Spinal cord (tissue), 10 donors: Measurements from ENCODE around the gene FOLH1. TPM values are rescaled to one million over a fixed set of nuclear protein-coding genes. Genes with fewer than 3 reads are reported as not detected.
"Not testable (repeated sequence)": the region's sequence is repeated elsewhere in the genome, so short reads cannot be mapped to it uniquely, and the experiment has no call there.

ENCODE experiments used
- DNase-seq, 6 donors: peaks; one replicate each; pipeline versions ENCODE4 v3.0.0 to v3.0.0-alpha.2; 2013 to 2015; ENCODE audit warnings: low spot score in 6 of 6, low read depth in 4 of 6
- H3K27ac ChIP-seq: one replicate; pipeline ENCODE4 v1.5.1; 2013; ENCODE audit warnings: low read depth, low read length, control low read depth
- H3K27me3 ChIP-seq: one replicate; pipeline ENCODE4 v1.6.1; 2013; ENCODE audit warnings: low read length; ENCODE audit not compliant: control insufficient read depth, insufficient read depth
- H3K36me3 ChIP-seq: one replicate; pipeline ENCODE4 v1.6.1; 2013; ENCODE audit warnings: low read length; ENCODE audit not compliant: control insufficient read depth, insufficient read depth
- H3K4me1 ChIP-seq: one replicate; pipeline ENCODE4 v1.6.1; 2013; ENCODE audit warnings: low read length; ENCODE audit not compliant: control insufficient read depth, insufficient read depth
- H3K4me3 ChIP-seq: one replicate; pipeline ENCODE4 v1.5.1; 2013; ENCODE audit warnings: low read depth, low read length, control low read depth
- H3K9me3 ChIP-seq: one replicate; pipeline ENCODE4 v1.6.1; 2013; ENCODE audit warnings: low read length; ENCODE audit not compliant: control insufficient read depth, insufficient read depth
- WGBS: methylation state at CpG from one replicate; pipeline ENCODE4 v1.1.5; 2013; ENCODE audit warnings: missing lambda C conversion rate; ENCODE audit not compliant: insufficient coverage; 5-methylcytosine and 5-hydroxymethylcytosine counted together
- polyA plus RNA-seq, 2 donors: library from polyadenylated mRNA; unstranded; fragments of 120-200 nt; gene quantifications; one replicate each; pipeline ENCODE4 v1.2.1, GENCODE V29; 2013; ENCODE audit not compliant: insufficient read length in 2 of 2
- total RNA-seq, 2 donors: library from RNA; depleted of rRNA in 1 of 2; stranded (reverse); fragments of 120-200 nt in 1 of 2; fragments of >200 nt in 1 of 2; gene quantifications; one replicate each; pipeline versions ENCODE4 v1.2.3 to v1.2.4, GENCODE V29; 2013 to 2014
- donor health status: healthy.

Gene FOLH1
- total and polyA plus RNA-seq, 4 donors: 4.9 to 16.5 (median 6.7) TPM

- H3K4me1 ChIP-seq, H3K27me3 ChIP-seq, DNase-seq, H3K4me3 ChIP-seq, H3K36me3 ChIP-seq, H3K27ac ChIP-seq, H3K9me3 ChIP-seq: not testable (repeated sequence)
- WGBS: 88% methylated on average over 1 of the region's 3 CpGs
Observed at GRCh38 chr11:49185597-49185996, 22.8 kb downstream of the FOLH1 start.

- not testable (repeated sequence) for H3K9me3 ChIP-seq, H3K27ac ChIP-seq, DNase-seq, H3K4me3 ChIP-seq, H3K4me1 ChIP-seq, H3K36me3 ChIP-seq, H3K27me3 ChIP-seq
Observed at GRCh38 chr11:49184756-49185155, 23.6 kb downstream of the FOLH1 start.

GRCh38 chr11:49177936-49178335, 30.5 kb downstream of the FOLH1 start:
- no CpG with 5 or more reads among the region's 3 CpGs for WGBS
- H3K4me1 ChIP-seq, DNase-seq, H3K4me3 ChIP-seq, H3K9me3 ChIP-seq, H3K27me3 ChIP-seq, H3K36me3 ChIP-seq, H3K27ac ChIP-seq: not testable (repeated sequence)

GRCh38 chr11:49175378-49175777, 33.0 kb downstream of the FOLH1 start:
- H3K27me3 ChIP-seq, H3K27ac ChIP-seq, DNase-seq, H3K4me3 ChIP-seq, H3K36me3 ChIP-seq, H3K4me1 ChIP-seq, H3K9me3 ChIP-seq: not testable (repeated sequence)

GRCh38 chr11:49174691-49175366, 33.6 kb downstream of the FOLH1 start:
- not testable (repeated sequence) for DNase-seq, H3K27me3 ChIP-seq, H3K36me3 ChIP-seq, H3K9me3 ChIP-seq, H3K27ac ChIP-seq, H3K4me3 ChIP-seq, H3K4me1 ChIP-seq
- WGBS: no CpG with 5 or more reads among the region's 3 CpGs

GRCh38 chr11:49171613-49172012, 36.8 kb downstream of the FOLH1 start:
- not testable (repeated sequence) for H3K9me3 ChIP-seq, H3K36me3 ChIP-seq, H3K4me1 ChIP-seq, H3K4me3 ChIP-seq, DNase-seq, H3K27ac ChIP-seq, H3K27me3 ChIP-seq
- no CpG with 5 or more reads among the region's 3 CpGs for WGBS

- not testable (repeated sequence) for DNase-seq
Observed at GRCh38 chr11:49169579-49169978, 38.8 kb downstream of the FOLH1 start.

GRCh38 chr11:49168992-49169391, 39.4 kb downstream of the FOLH1 start:
- not testable (repeated sequence) for H3K27ac ChIP-seq

More at GRCh38 chr11:49169579-49169978, 38.8 kb downstream of the FOLH1 start:
- not testable (repeated sequence) for H3K9me3 ChIP-seq, H3K4me3 ChIP-seq, H3K27me3 ChIP-seq, H3K36me3 ChIP-seq, H3K4me1 ChIP-seq, H3K27ac ChIP-seq
- no CpG with 5 or more reads among the region's 3 CpGs for WGBS

GRCh38 chr11:49151211-49151610, 57.2 kb downstream of the FOLH1 start:
- no peaks in the 10 kb centered on the region for H3K4me1 ChIP-seq
- no peaks in the 10 kb centered on the region for H3K9me3 ChIP-seq
- no peak overlapping the region for H3K4me3 ChIP-seq
- H3K27ac ChIP-seq: no peak overlapping the region
- DNase-seq: no peak
- no peaks in the 10 kb centered on the region for H3K36me3 ChIP-seq
- WGBS: 60% methylated on average over 3 of the region's 12 CpGs
- H3K27me3 ChIP-seq: no peaks in the 10 kb centered on the region

More at GRCh38 chr11:49168992-49169391, 39.4 kb downstream of the FOLH1 start:
- not testable (repeated sequence) for DNase-seq, H3K4me3 ChIP-seq, H3K9me3 ChIP-seq, H3K36me3 ChIP-seq, H3K4me1 ChIP-seq, H3K27me3 ChIP-seq
- no CpG with 5 or more reads among the region's 4 CpGs for WGBS

GRCh38 chr11:49102356-49102755, 106.0 kb downstream of the FOLH1 start:
- H3K27me3 ChIP-seq, H3K9me3 ChIP-seq, H3K36me3 ChIP-seq, DNase-seq, H3K4me1 ChIP-seq, H3K4me3 ChIP-seq, H3K27ac ChIP-seq: not testable (repeated sequence)
- 88% methylated on average over 12 of the region's 24 CpGs for WGBS
